ENCODE data around the gene CAVIN3.

- no peak for TF ChIP-seq CTCF (IDR thresholded peaks at IDR 0.05)
- no peak for TF ChIP-seq EZH2 (IDR thresholded peaks at IDR 0.05; ENCODE audit: borderline replicate concordance, insufficient read depth, low read depth, low read length, poor library complexity, severe bottlenecking)
Observed at GRCh38 chr11:6297831-6298230, 22.5 kb downstream of the CAVIN3 start.
